Esophagus squamous epithelium (tissue), 5 donors: ENCODE measurements around the gene CHD6. TPM values are rescaled to one million over a fixed set of nuclear protein-coding genes. Genes with fewer than 3 reads are reported as not detected.

ENCODE experiments used
- DNase-seq: peaks from one replicate; lab custom pipeline; 2025; lab: John Stamatoyannopoulos, UW
- H3K27ac ChIP-seq, 4 donors: fragments of 200-600 bp; sonication (generic); one replicate each; pipeline ENCODE4 v1.5.1; 2016 to 2019; ENCODE audit warnings: mild to moderate bottlenecking in 1 of 4
- H3K27me3 ChIP-seq, 4 donors: fragments of 200-600 bp; sonication (generic); 1 replicate in 3 of 4; 2 replicates in 1 of 4; pipeline versions ENCODE4 v1.5.1 to v1.6.0; 2017 to 2021; ENCODE audit warnings: antibody characterized with exemption in 1 of 4
- H3K36me3 ChIP-seq, 3 donors: fragments of 200-600 bp; sonication (generic); one replicate each; pipeline ENCODE4 v1.5.1; 2016 to 2019
- H3K4me1 ChIP-seq, 3 donors: fragments of 200-600 bp; sonication (generic); one replicate each; pipeline ENCODE4 v1.5.1; 2017 to 2019
- H3K4me3 ChIP-seq, 4 donors: fragments of 200-600 bp; sonication (generic); 1 replicate in 3 of 4; 2 replicates in 1 of 4; pipeline ENCODE4 v1.5.1; 2016 to 2019; ENCODE audit warnings: mild to moderate bottlenecking in 2 of 4, moderate library complexity in 1 of 4
- H3K9me3 ChIP-seq, 3 donors: fragments of 200-600 bp; sonication (generic); one replicate each; pipeline ENCODE4 v1.5.1; 2016 to 2019
- CTCF ChIP-seq, 6 experiments: fragments of 450-650 bp in 4 of 6; fragments of 200-600 bp in 2 of 6; sonication (generic) in 2 of 6; IDR thresholded peaks; one replicate each; pipeline ENCODE4 v1.5.1; 2016 to 2019; ENCODE audit warnings: antibody characterized with exemption in 6 of 6, mild to moderate bottlenecking in 4 of 6, moderate library complexity in 4 of 6
- POLR2A ChIP-seq, 4 donors: fragments of 450-650 bp; IDR thresholded peaks; one replicate each; pipeline ENCODE4 v1.6.1; 2017; ENCODE audit warnings: antibody characterized with exemption in 4 of 4, mild to moderate bottlenecking in 4 of 4, moderate library complexity in 3 of 4
- WGBS, 2 donors: methylation state at CpG; one replicate each; pipeline ENCODE4 v1.1.5; 2018; 5-methylcytosine and 5-hydroxymethylcytosine counted together
- intact Hi-C: fragments of 100-400 bp; cut with DNase I; formaldehyde crosslinking; loops from one replicate; pipeline ENCODE4 v1.15.0; 2022
- total RNA-seq, 4 donors: library from RNA; depleted of rRNA; stranded (reverse); fragments of >200 nt; gene quantifications; one replicate each; pipeline ENCODE4 v1.1.0, GENCODE V29; 2016
- donor health status: DM: yes; HTN: yes; CAD: no.

CHD6 gene
- total RNA-seq, 4 donors from 2014 or later = 11.8 to 29.9 (median 17.6) TPM

GRCh38 chr20:41643504-41643938, 25.3 kb upstream of the CHD6 start:
- Histone ChIP-seq H3K27me3 (no peaks in the 10 kb centered on the region), H3K9me3 (no peaks in the 10 kb centered on the region), H3K4me3 (no peak overlapping the region), H3K36me3 (no peaks in the 10 kb centered on the region), H3K27ac (peak overlapping the region in 3 of 4 donors; percentile 21 to 66 (median 63)), H3K4me1 (peaks cover 6 to 43% (median 21%) of the 10 kb centered on the region in 3 donors)
- TF ChIP-seq CTCF (IDR thresholded peaks at IDR 0.05) (no peak), POLR2A (IDR thresholded peaks at IDR 0.05) (no peak)
- intact Hi-C loops = no loop called here
- 25 to 28% methylated on average over 2 to 3 of the region's 3 CpGs for WGBS, 2 donors
- DNase-seq = no peak

GRCh38 chr20:41639630-41640029, 21.5 kb upstream of the CHD6 start:
- TF ChIP-seq CTCF (IDR thresholded peaks at IDR 0.05) = no peak
- TF ChIP-seq POLR2A (IDR thresholded peaks at IDR 0.05) = no peak
- intact Hi-C loops = no loop called here
- no peaks in the 10 kb centered on the region for H3K36me3 ChIP-seq
- H3K9me3 ChIP-seq = no peaks in the 10 kb centered on the region
- H3K27ac ChIP-seq = no peak overlapping the region
- DNase-seq = no peak
- H3K27me3 ChIP-seq = no peaks in the 10 kb centered on the region
- peaks cover 3 to 17% (median 16%) of the 10 kb centered on the region in 3 donors for H3K4me1 ChIP-seq
- H3K4me3 ChIP-seq = no peak overlapping the region
- WGBS, 2 donors = 18 to 22% methylated on average over 2 of the region's 2 CpGs

GRCh38 chr20:41638456-41638855, 20.3 kb upstream of the CHD6 start:
- H3K9me3 ChIP-seq = no peaks in the 10 kb centered on the region
- H3K4me1 ChIP-seq = peaks cover 0 to 6% (median 4%) of the 10 kb centered on the region in 3 donors
- no peak overlapping the region for H3K4me3 ChIP-seq
- no peaks in the 10 kb centered on the region for H3K27me3 ChIP-seq
- H3K27ac ChIP-seq = no peak overlapping the region
- no peaks in the 10 kb centered on the region for H3K36me3 ChIP-seq
- TF ChIP-seq CTCF (IDR thresholded peaks at IDR 0.05) (no peak), POLR2A (IDR thresholded peaks at IDR 0.05) (no peak)
- intact Hi-C loops = no loop called here
- WGBS, 2 donors = 91 to 94% methylated on average over 1 of the region's 1 CpG
- DNase-seq = no peak

GRCh38 chr20:41635158-41635557, 17.0 kb upstream of the CHD6 start:
- TF ChIP-seq CTCF (IDR thresholded peaks at IDR 0.05) (no peak), POLR2A (IDR thresholded peaks at IDR 0.05) (no peak)
- DNase-seq = no peak
- no peaks in the 10 kb centered on the region for H3K9me3 ChIP-seq
- no peak overlapping the region for H3K27ac ChIP-seq
- H3K4me3 ChIP-seq = no peak overlapping the region
- H3K4me1 ChIP-seq = no peaks in the 10 kb centered on the region
- H3K27me3 ChIP-seq = no peaks in the 10 kb centered on the region
- no peaks in the 10 kb centered on the region for H3K36me3 ChIP-seq
- intact Hi-C loops = no loop called here

GRCh38 chr20:41632896-41633295, 14.7 kb upstream of the CHD6 start:
- Histone ChIP-seq H3K27ac (no peak overlapping the region), H3K9me3 (no peaks in the 10 kb centered on the region), H3K27me3 (no peaks in the 10 kb centered on the region), H3K36me3 (no peaks in the 10 kb centered on the region), H3K4me3 (no peak overlapping the region), H3K4me1 (no peaks in the 10 kb centered on the region)
- no peak for TF ChIP-seq POLR2A (IDR thresholded peaks at IDR 0.05)
- TF ChIP-seq CTCF (IDR thresholded peaks at IDR 0.05) = no peak
- no peak for DNase-seq
- 51 to 67% methylated on average over 1 to 2 of the region's 2 CpGs for WGBS, 2 donors
- intact Hi-C loops = no loop called here
